Stomach (tissue), 9 donors: Measurements from ENCODE around the gene SMIM38. TPM values are rescaled to one million over a fixed set of nuclear protein-coding genes. Genes with fewer than 3 reads are reported as not detected.

Source experiments
- DNase-seq, 2 donors: peaks; one replicate each; pipeline versions ENCODE4 v3.0.0 to v3.0.0-alpha.2; 2013 to 2019
- H3K27ac ChIP-seq, 5 donors: fragments of 200-600 bp in 4 of 5; sonication (generic) in 4 of 5; one replicate each; pipeline ENCODE4 v1.5.1; 2013 to 2019; ENCODE audit warnings: mild to moderate bottlenecking in 1 of 5, moderate library complexity in 1 of 5
- H3K27me3 ChIP-seq, 3 donors: fragments of 200-600 bp; sonication (generic); one replicate each; pipeline ENCODE4 v1.5.1; 2017 to 2019; ENCODE audit warnings: mixed run types in 1 of 3
- H3K36me3 ChIP-seq, 4 donors: fragments of 200-600 bp; sonication (generic); 1 replicate in 3 of 4; 2 replicates in 1 of 4; pipeline ENCODE4 v1.5.1; 2016 to 2019
- H3K4me1 ChIP-seq, 4 donors: fragments of 200-600 bp; sonication (generic); one replicate each; pipeline ENCODE4 v1.5.1; 2016 to 2019
- H3K4me3 ChIP-seq, 4 donors: fragments of 200-600 bp; sonication (generic) in 3 of 4; one replicate each; pipeline ENCODE4 v1.5.1; 2016 to 2019; ENCODE audit warnings: mild to moderate bottlenecking in 1 of 4
- H3K9me3 ChIP-seq, 4 donors: fragments of 200-600 bp; sonication (generic); one replicate each; pipeline ENCODE4 v1.5.1; 2016 to 2019
- EP300 ChIP-seq: sonication (generic); formaldehyde crosslinking; IDR thresholded peaks from one replicate; pipeline ENCODE4 v1.6.1; 2017; ENCODE audit warnings: antibody characterized with exemption
- POLR2A ChIP-seq, 4 donors: fragments of 450-650 bp; IDR thresholded peaks; one replicate each; pipeline ENCODE4 v1.6.1; 2016; ENCODE audit warnings: antibody characterized with exemption in 4 of 4, control low read depth in 2 of 4, mild to moderate bottlenecking in 1 of 4, moderate library complexity in 1 of 4
- POLR2AphosphoS5 ChIP-seq, 3 donors: sonication (generic); formaldehyde crosslinking; IDR thresholded peaks; one replicate each; pipeline ENCODE4 v1.6.1; 2016; ENCODE audit warnings: antibody characterized with exemption in 3 of 3
- WGBS, 5 donors: extraction: QIAGEN DNeasy Blood & Tissue Kit in 3 of 5; methylation state at CpG; one replicate each; pipeline versions ENCODE4 v1.1.5 to v1.1.7; 2013 to 2018; 5-methylcytosine and 5-hydroxymethylcytosine counted together
- intact Hi-C: fragments of 100-400 bp; cut with DNase I; formaldehyde crosslinking; loops from one replicate; pipeline ENCODE4 v1.15.1; 2023; ENCODE audit warnings: low total_unique reads
- polyA plus RNA-seq, 3 donors: library from polyadenylated mRNA; stranded (reverse); fragments of 200-250 nt; gene quantifications; one replicate each; pipeline ENCODE4 v1.2.3, GENCODE V29; 2013
- total RNA-seq, 5 donors: library from RNA; depleted of rRNA; stranded (reverse); fragments of >200 nt; gene quantifications; one replicate each; pipeline versions ENCODE4 v1.1.0 to v1.2.3, GENCODE V29; 2014 to 2016
- TF ChIP-seq, protein P1 (sequence below), 7 experiments: fragments of 450-650 bp in 4 of 7; fragments of 200-600 bp in 3 of 7; sonication (generic) in 3 of 7; IDR thresholded peaks; one replicate each; pipeline ENCODE4 v1.5.1; 2016 to 2019; ENCODE audit warnings: antibody characterized with exemption in 7 of 7, control low read depth in 2 of 7, mild to moderate bottlenecking in 1 of 7
- donor health status: healthy with polysubstance abuse.
- donor health status: Bipolar disorder and iron deficiency.
- donor health status: healthy.

Gene SMIM38
- total and polyA plus RNA-seq, 8 donors, result 1.2 to 31.2 (median 9.3) TPM; not detected in 1

DNA sequence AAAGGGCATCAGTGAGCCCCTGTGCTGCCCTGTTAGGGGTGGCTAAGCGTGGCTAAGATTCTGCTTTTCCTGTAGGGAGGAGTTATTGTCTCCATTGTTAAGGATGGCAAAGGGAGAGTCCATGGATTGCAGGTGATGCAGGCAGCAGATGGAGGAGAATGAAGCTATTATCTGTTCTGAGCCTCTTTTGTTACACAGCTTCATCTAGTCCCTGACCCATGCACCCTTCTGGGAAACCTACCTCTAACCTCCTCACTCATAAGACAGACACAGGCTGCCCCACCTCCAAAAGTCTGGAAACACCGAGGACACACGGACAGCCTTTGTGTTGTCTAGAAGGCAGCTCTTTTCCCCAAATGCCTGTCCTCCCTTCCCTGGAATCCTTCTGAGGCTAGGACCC lies 13.7 kb downstream of the SMIM38 start:
- TF ChIP-seq POLR2AphosphoS5 (IDR thresholded peaks at IDR 0.05), result no peak
- no peak for TF ChIP-seq EP300
- TF ChIP-seq, protein P1, sequence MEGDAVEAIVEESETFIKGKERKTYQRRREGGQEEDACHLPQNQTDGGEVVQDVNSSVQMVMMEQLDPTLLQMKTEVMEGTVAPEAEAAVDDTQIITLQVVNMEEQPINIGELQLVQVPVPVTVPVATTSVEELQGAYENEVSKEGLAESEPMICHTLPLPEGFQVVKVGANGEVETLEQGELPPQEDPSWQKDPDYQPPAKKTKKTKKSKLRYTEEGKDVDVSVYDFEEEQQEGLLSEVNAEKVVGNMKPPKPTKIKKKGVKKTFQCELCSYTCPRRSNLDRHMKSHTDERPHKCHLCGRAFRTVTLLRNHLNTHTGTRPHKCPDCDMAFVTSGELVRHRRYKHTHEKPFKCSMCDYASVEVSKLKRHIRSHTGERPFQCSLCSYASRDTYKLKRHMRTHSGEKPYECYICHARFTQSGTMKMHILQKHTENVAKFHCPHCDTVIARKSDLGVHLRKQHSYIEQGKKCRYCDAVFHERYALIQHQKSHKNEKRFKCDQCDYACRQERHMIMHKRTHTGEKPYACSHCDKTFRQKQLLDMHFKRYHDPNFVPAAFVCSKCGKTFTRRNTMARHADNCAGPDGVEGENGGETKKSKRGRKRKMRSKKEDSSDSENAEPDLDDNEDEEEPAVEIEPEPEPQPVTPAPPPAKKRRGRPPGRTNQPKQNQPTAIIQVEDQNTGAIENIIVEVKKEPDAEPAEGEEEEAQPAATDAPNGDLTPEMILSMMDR (IDR thresholded peaks at IDR 0.05), result no peak
- TF ChIP-seq POLR2A (IDR thresholded peaks at IDR 0.05), result no peak
- WGBS, 5 donors, result 81 to 96% (median 93%) methylated on average over 3 of the region's 3 CpGs

DNA sequence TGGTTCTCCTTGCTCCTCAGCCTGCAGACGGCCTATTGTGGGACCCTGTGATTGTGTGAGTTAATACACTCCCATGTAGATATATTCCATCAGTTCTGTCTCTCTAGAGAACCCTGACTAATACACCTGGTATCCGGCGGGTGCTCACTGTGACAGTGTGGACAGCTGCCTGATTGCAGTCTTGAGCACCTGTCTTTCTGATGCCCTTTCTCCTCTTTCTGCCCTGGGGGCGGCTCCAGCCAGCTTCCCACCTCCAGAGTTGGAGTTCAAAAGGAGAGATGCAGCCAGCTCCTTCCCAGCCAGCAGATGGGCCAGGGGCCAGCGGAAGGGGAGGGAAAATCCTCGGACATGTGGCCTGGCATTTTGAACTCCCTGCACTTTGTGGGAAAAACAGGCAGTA lies 15.0 kb downstream of the SMIM38 start:
- DNase-seq, result no peak
- no peaks in the 10 kb centered on the region for H3K36me3 ChIP-seq
- H3K27ac ChIP-seq, result no peak overlapping the region

More for the DNA sequence above, 13.7 kb downstream of the SMIM38 start:
- H3K4me1 ChIP-seq, result peaks cover 7 to 13% (median 7%) of the 10 kb centered on the region in 4 donors
- no peaks in the 10 kb centered on the region for H3K9me3 ChIP-seq
- no peak overlapping the region for H3K4me3 ChIP-seq
- no peaks in the 10 kb centered on the region for H3K36me3 ChIP-seq
- H3K27ac ChIP-seq, result no peak overlapping the region
- no peaks in the 10 kb centered on the region for H3K27me3 ChIP-seq
- intact Hi-C loops, result no loop called here
- DNase-seq, result no peak

DNA sequence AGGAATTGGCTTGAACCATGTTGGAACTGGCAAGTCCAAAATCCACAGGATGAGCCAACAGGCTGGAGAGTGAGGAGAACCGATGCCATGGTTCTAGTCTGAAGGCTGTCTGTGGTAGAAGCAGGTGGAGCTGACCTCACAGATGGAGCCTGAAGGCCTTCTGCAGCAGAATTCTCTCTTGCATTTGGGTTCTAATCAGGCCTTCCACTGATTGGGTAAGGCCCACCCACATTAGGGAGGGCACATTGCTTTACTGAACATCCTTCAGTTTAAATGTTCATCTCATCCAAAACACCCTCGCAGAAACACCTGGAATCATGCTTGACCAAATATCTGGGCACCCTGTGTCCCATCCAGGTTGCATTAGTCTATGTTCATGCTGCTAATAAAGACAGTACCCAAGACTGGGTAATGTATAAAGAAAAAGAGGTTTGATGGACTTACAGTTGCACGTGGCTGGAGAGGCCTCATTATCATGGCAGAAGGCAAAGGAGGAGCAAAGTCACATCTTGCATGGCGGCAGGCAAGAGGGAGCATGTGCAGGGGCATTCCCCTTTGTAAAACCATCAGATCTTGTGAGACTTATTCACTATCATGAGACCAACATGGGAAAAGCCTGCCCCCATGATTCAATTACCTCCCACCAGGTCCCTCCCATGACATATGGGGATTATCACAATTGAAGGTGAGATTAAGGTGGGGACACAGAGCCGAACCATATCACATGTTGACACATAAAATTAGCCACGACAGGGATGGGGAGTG lies 15.9 kb downstream of the SMIM38 start:
- TF ChIP-seq EP300 (no peak), POLR2AphosphoS5 (IDR thresholded peaks at IDR 0.05) (no peak), POLR2A (IDR thresholded peaks at IDR 0.05) (no peak)
- TF ChIP-seq, protein P1 (IDR thresholded peaks at IDR 0.05), result no peak
- 82 to 85% (median 83%) methylated on average over 6 of the region's 6 CpGs for WGBS, 5 donors
- H3K4me3 ChIP-seq, result no peak overlapping the region
- intact Hi-C loops, result no loop called here
- DNase-seq, result no peak
- H3K9me3 ChIP-seq, result peaks cover 0 to 8% (median 4%) of the 10 kb centered on the region in 4 donors
- no peak overlapping the region for H3K27ac ChIP-seq
- no peaks in the 10 kb centered on the region for H3K36me3 ChIP-seq
- H3K4me1 ChIP-seq, result peaks cover 1 to 4% (median 2%) of the 10 kb centered on the region in 4 donors
- no peaks in the 10 kb centered on the region for H3K27me3 ChIP-seq

More for the DNA sequence above, 15.0 kb downstream of the SMIM38 start:
- peaks cover 7 to 13% (median 7%) of the 10 kb centered on the region in 4 donors for H3K4me1 ChIP-seq
- H3K27me3 ChIP-seq, result no peaks in the 10 kb centered on the region
- no peak overlapping the region for H3K4me3 ChIP-seq
- TF ChIP-seq EP300 (no peak), POLR2AphosphoS5 (IDR thresholded peaks at IDR 0.05) (no peak), POLR2A (IDR thresholded peaks at IDR 0.05) (no peak)
- TF ChIP-seq, protein P1 (IDR thresholded peaks at IDR 0.05), result no peak
- H3K9me3 ChIP-seq, result peaks cover 0 to 8% (median 2%) of the 10 kb centered on the region in 4 donors
- intact Hi-C loops, result no loop called here
- WGBS, 5 donors, result 77 to 98% (median 85%) methylated on average over 6 of the region's 6 CpGs

GRCh38 chr11:69172674-69173073 lies 16.9 kb downstream of the SMIM38 start:
- TF ChIP-seq EP300 (no peak), POLR2A (IDR thresholded peaks at IDR 0.05) (no peak), POLR2AphosphoS5 (IDR thresholded peaks at IDR 0.05) (no peak)
- TF ChIP-seq, protein P1 (IDR thresholded peaks at IDR 0.05), result no peak

More at GRCh38 chr11:69172674-69173073, 16.9 kb downstream of the SMIM38 start:
- H3K27ac ChIP-seq, result no peak overlapping the region
- intact Hi-C loops, result no loop called here
- H3K4me1 ChIP-seq, result no peaks in the 10 kb centered on the region
- WGBS, 5 donors, result 0 to 20% (median 6%) methylated on average over 1 of the region's 1 CpG
- no peaks in the 10 kb centered on the region for H3K27me3 ChIP-seq
- H3K9me3 ChIP-seq, result peaks cover 0 to 8% (median 4%) of the 10 kb centered on the region in 4 donors
- H3K4me3 ChIP-seq, result no peak overlapping the region
- no peak for DNase-seq
- H3K36me3 ChIP-seq, result no peaks in the 10 kb centered on the region
